ENCODE results near the gene NDUFA12.

Gene NDUFA12

DNA sequence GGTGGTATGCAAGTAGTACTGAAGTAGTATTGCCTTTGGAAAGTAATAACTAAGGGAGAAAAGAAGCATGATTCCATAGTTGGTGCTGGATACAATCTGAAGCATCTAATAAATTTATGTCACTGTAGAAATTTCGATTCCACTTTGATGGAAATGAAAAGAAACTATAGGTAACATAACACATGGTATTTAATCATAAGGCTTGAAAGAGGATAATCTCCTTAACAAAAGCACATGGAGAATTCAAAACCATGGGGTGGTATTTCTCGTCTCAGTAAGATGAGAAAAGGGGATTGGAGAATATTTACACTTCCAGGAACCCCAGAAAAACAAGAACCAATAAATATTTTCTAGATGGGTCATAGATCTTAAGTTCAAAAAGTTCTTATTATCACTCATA is 72.7 kb downstream of the NDUFA12 start:
- no peak for DNase-seq

DNA sequence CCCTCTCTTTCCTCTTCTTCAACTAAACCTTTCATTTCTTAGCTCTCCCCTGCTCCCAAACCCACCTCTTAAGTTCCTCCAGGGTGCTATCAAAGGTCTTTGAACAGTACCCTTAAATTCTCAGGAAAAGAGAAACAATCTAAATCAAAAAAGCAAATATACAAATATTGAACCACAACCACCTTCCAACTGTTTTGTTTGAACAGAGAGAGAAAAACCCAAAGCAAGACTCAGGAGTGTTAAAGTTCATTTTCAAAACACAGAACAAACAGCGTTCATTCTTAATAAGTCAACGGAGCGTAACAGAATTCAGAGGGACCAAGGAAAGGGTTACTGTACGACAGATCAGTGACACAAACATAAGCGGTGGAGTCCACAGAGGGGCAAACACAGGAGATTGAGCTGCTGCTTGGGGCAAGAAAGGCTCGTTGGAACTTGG is 73.3 kb downstream of the NDUFA12 start:
- DNase-seq = no peak

DNA sequence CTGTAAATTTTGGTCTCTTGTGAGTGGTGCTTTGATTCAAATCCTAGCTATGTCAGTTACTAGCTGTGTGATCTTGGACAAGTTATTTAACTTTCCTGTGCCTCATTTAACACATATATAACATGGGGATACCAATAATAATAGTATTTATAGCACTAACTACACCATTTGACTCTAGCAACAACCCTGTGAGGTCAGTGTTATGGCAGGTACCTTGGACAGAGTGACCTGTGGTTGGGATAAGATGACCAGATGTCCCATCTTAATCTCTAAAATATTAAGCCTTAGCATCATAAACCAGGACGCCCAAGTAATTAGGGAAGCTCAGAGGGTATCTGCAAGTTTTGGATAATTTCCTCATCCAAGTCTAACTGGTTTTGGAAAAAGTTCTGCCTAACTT is 73.7 kb downstream of the NDUFA12 start:
- no peak for DNase-seq

DNA sequence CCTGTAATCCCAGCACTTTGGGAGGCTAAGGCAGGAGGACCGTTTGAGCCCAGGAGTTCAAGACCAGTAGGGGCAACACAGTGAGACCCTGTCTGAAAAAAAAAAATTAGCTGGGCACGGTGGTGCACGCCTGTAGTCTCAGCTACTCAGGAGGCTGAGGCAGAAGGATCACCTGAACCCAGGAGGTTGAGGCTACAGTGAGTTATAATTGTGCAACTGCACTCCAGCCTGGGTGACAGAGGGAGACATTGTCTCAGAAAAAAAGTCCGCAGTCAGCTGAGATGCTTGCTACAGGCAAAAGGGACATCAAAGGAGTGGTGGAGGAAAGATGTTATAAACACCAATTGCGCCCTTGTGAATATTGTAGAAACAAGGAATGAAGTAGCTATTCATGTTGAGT is 77.8 kb downstream of the NDUFA12 start:
- no peak for DNase-seq

DNA sequence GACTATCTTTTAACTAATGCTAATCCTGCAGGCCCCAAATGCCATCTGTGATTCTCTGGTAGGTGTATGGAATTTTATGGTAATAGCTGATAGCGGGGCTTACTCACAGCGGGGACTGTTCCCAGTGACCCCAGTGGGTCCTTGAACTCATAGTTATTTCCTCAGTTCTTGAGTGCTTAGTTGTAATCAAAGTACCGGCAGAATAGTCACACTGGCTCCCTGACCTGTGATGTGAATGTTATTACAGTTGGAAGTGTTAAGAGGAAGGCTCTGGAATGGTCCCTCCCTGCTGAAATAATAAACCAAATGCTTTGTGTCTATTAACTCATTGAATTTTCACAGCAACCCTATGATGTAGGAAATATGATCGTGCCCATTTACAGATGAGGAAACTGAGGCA is 78.3 kb downstream of the NDUFA12 start:
- DNase-seq = no peak

DNA sequence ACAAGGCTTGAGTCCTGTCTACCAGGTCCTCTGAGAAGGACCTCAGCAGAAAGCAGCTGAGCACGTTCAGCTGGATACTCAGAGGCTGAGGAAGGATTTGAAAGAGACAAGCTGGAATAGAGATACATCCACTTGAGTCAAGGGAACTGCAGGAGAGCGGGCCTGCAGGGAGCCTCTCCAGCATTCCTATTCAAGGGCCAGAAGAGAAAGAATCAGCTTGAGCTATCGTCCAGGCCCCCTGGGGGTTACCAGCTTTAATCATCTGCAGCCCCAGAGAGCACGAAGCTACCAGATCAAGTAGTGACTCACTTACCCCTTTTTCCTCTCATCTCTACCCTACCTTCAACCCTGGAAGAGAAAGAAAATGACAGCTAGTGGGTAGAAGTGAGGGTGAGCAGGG is 80.9 kb downstream of the NDUFA12 start:
- no peak for DNase-seq
